HCT116 (cell line): ENCODE measurements around the gene CDH4. TPM values are rescaled to one million over a fixed set of nuclear protein-coding genes. Genes with fewer than 3 reads are reported as not detected.

Experiments used
- ATAC-seq: fragments of 200-7000 bp; cut with Tn5 transposase; 2 replicates; pipeline ENCODE4 v1.9.1; 2020; ENCODE audit warnings: mild to moderate bottlenecking, moderate library complexity
- BruUV-seq: library from RNA; stranded (reverse); fragments of 400-500 nt; replicated peaks from 2 replicates; lab custom pipeline; 2021; lab: Mats Ljungman, UMichigan
- CTCF ChIA-PET: fragments of 300-600 bp; sonication (Branson Sonifier 250); formaldehyde crosslinking; loops from one replicate; lab custom pipeline; 2021; ENCODE audit warnings: antibody characterized with exemption; lab: Charles Lee
- POLR2A ChIA-PET: fragments of 300-600, 350-600 bp; sonication (Branson Sonifier 250); formaldehyde crosslinking; loops from one replicate; lab custom pipeline; 2021; ENCODE audit warnings: antibody characterized with exemption; lab: Charles Lee
- RAD21 ChIA-PET, 2 experiments: fragments of 300-600 bp; sonication (Branson Sonifier 250); formaldehyde crosslinking; loops; one replicate each; lab custom pipeline; 2023; ENCODE audit warnings: low total read pairs in 2 of 2; ENCODE audit not compliant: uncharacterized antibody in 2 of 2, unreplicated experiment in 2 of 2, low non-redundant PET in 1 of 2; lab: Charles Lee
- DNase-seq: peaks from one replicate; pipeline ENCODE4 v3.0.0-alpha.2; 2010; ENCODE audit warnings: low read depth, low spot score
- H2AFZ ChIP-seq: fragments of 200-600 bp; shearing (Covaris generic), sonication (generic); 2 replicates; pipeline ENCODE4 v1.6.1; 2017; ENCODE audit warnings: low read depth, mixed run types, mixed read lengths, antibody characterized with exemption, low read length; ENCODE audit not compliant: poor library complexity, severe bottlenecking
- H3K27ac ChIP-seq: 2 replicates; pipeline ENCODE4 v1.5.1; 2012; ENCODE audit warnings: low read depth, low read length
- H3K27me3 ChIP-seq: fragments of 200-600 bp; sonication (generic); 2 replicates; pipeline ENCODE4 v1.6.1; 2016; ENCODE audit warnings: mixed run types, low read length, mixed read lengths; ENCODE audit not compliant: insufficient read depth
- H3K36me3 ChIP-seq, 2 experiments: fragments of 200-500 bp in 1 of 2; fragments of 200-600 bp in 1 of 2; sonication (Bioruptor generic) in 1 of 2; sonication (generic) in 1 of 2; 2 replicates each; pipeline versions ENCODE4 v1.5.1 to v1.6.1; 2014 to 2016; ENCODE audit warnings: low read length in 2 of 2, inconsistent platforms in 1 of 2, mixed read lengths in 1 of 2, mixed run types in 1 of 2; ENCODE audit not compliant: insufficient read depth in 2 of 2, control insufficient read depth in 1 of 2
- H3K4me1 ChIP-seq, 2 experiments: fragments of 200-600 bp in 1 of 2; sonication (generic) in 1 of 2; 2 replicates each; pipeline versions ENCODE4 v1.5.1 to v1.6.1; 2012 to 2017; ENCODE audit warnings: low read length in 2 of 2, inconsistent platforms in 1 of 2, mild to moderate bottlenecking in 1 of 2, mixed read lengths in 1 of 2, mixed run types in 1 of 2, moderate library complexity in 1 of 2; ENCODE audit not compliant: insufficient read depth in 2 of 2, control insufficient read depth in 1 of 2
- H3K4me2 ChIP-seq: fragments of 200-600 bp; sonication (generic); 2 replicates; pipeline ENCODE4 v1.6.1; 2017; ENCODE audit warnings: mixed run types, low read length, mixed read lengths
- H3K4me3 ChIP-seq, 2 experiments: fragments of 200-600 bp in 1 of 2; sonication (generic) in 1 of 2; replicated peaks in 1 of 2; 2 replicates each; pipeline ENCODE4 v1.5.1; 2011 to 2016; ENCODE audit warnings: low read length in 2 of 2, control low read depth in 1 of 2, low read depth in 1 of 2, mild to moderate bottlenecking in 1 of 2, mixed read lengths in 1 of 2, mixed run types in 1 of 2
- H3K79me2 ChIP-seq: fragments of 200-600 bp; sonication (generic); 2 replicates; pipeline ENCODE4 v1.6.1; 2017; ENCODE audit warnings: mild to moderate bottlenecking, mixed run types, low read length, moderate library complexity, mixed read lengths; ENCODE audit not compliant: insufficient read depth
- H3K9ac ChIP-seq: fragments of 200-600 bp; sonication (generic); 2 replicates; pipeline ENCODE4 v1.6.1; 2016; ENCODE audit warnings: low read length, mixed read lengths
- H3K9me2 ChIP-seq: fragments of 200-600 bp; sonication (generic), shearing (Covaris generic); 2 replicates; pipeline ENCODE4 v1.6.1; 2017; ENCODE audit warnings: mixed run types, mild to moderate bottlenecking, moderate library complexity; ENCODE audit not compliant: insufficient read depth
- H3K9me3 ChIP-seq, 2 experiments: fragments of 200-500 bp in 1 of 2; fragments of 200-600 bp in 1 of 2; sonication (Bioruptor generic) in 1 of 2; sonication (generic) in 1 of 2; 2 replicates each; pipeline ENCODE4 v1.6.1; 2014 to 2017; ENCODE audit warnings: low read length in 2 of 2, mixed read lengths in 2 of 2, inconsistent platforms in 1 of 2, low read depth in 1 of 2, mild to moderate bottlenecking in 1 of 2, mixed run types in 1 of 2, moderate library complexity in 1 of 2; ENCODE audit not compliant: control insufficient read depth in 1 of 2, insufficient read depth in 1 of 2
- H4K20me1 ChIP-seq: fragments of 200-600 bp; sonication (generic), shearing (Covaris generic); 2 replicates; pipeline ENCODE4 v1.6.1; 2017; ENCODE audit warnings: mixed run types, mild to moderate bottlenecking, moderate library complexity; ENCODE audit not compliant: insufficient read depth
- ATF3 ChIP-seq: IDR thresholded peaks from 2 replicates; pipeline ENCODE4 v1.6.1; 2012
- CBX3 ChIP-seq: IDR thresholded peaks from 2 replicates; pipeline ENCODE4 v1.6.1; 2012; ENCODE audit warnings: low read depth
- CEBPB ChIP-seq: IDR thresholded peaks from 2 replicates; pipeline ENCODE4 v1.6.1; 2012; ENCODE audit warnings: low read depth
- EGR1 ChIP-seq: IDR thresholded peaks from 2 replicates; pipeline ENCODE4 v1.6.1; 2012; ENCODE audit warnings: low read depth
- ELF1 ChIP-seq: IDR thresholded peaks from 2 replicates; pipeline ENCODE4 v1.6.1; 2012; ENCODE audit warnings: low read depth, borderline replicate concordance
- EZH2 ChIP-seq: fragments of 200-600 bp; sonication (generic); IDR thresholded peaks from 2 replicates; pipeline ENCODE4 v1.6.1; 2017; ENCODE audit warnings: antibody characterized with exemption, mixed run types
- FOSL1 ChIP-seq: IDR thresholded peaks from 2 replicates; pipeline ENCODE4 v1.6.1; 2012; ENCODE audit warnings: low read depth
- JUND ChIP-seq: IDR thresholded peaks from 2 replicates; pipeline ENCODE4 v1.6.1; 2012
- POLR2A ChIP-seq: IDR thresholded peaks from 2 replicates; pipeline ENCODE4 v1.7.0; 2011; ENCODE audit warnings: borderline replicate concordance; ENCODE audit not compliant: insufficient read depth, insufficient read length; ENCODE audit errors: extremely low read depth
- POLR2AphosphoS5 ChIP-seq: IDR thresholded peaks from 2 replicates; pipeline ENCODE4 v1.6.1; 2011; ENCODE audit warnings: mild to moderate bottlenecking, low read depth, low read length, moderate library complexity
- RAD21 ChIP-seq: IDR thresholded peaks from 2 replicates; pipeline ENCODE4 v1.6.1; 2012; ENCODE audit warnings: low read depth, mild to moderate bottlenecking
- REST ChIP-seq: IDR thresholded peaks from 2 replicates; pipeline ENCODE4 v1.6.1; 2012; ENCODE audit warnings: low read depth
- SIN3A ChIP-seq: IDR thresholded peaks from 2 replicates; pipeline ENCODE4 v1.6.1; 2012; ENCODE audit warnings: low read depth
- SP1 ChIP-seq: IDR thresholded peaks from 2 replicates; pipeline ENCODE4 v1.6.1; 2012; ENCODE audit warnings: low read depth
- SRF ChIP-seq: IDR thresholded peaks from 2 replicates; pipeline ENCODE4 v1.6.1; 2012; ENCODE audit warnings: low read depth
- TCF7L2 ChIP-seq: IDR thresholded peaks from 2 replicates; pipeline ENCODE4 v1.7.0; 2011; ENCODE audit warnings: borderline replicate concordance, inconsistent platforms; ENCODE audit not compliant: insufficient read depth, insufficient read length; ENCODE audit errors: extremely low read depth
- YY1 ChIP-seq: IDR thresholded peaks from 2 replicates; pipeline ENCODE4 v1.6.1; 2011; ENCODE audit warnings: low read length, low read depth, moderate library complexity, mild to moderate bottlenecking; ENCODE audit not compliant: insufficient replicate concordance; ENCODE audit errors: extremely low read depth
- ZBTB33 ChIP-seq: IDR thresholded peaks from 2 replicates; pipeline ENCODE4 v1.6.1; 2011; ENCODE audit warnings: mild to moderate bottlenecking, low read length, moderate library complexity; ENCODE audit not compliant: insufficient replicate concordance; ENCODE audit errors: extremely low read depth
- ZFX ChIP-seq: fragments of 450-650 bp; IDR thresholded peaks from 2 replicates; pipeline ENCODE4 v1.6.1; 2017
- ZNF274 ChIP-seq: fragments of 200-500 bp; sonication (Bioruptor generic); IDR thresholded peaks from 2 replicates; pipeline ENCODE4 v1.6.1; 2014; ENCODE audit warnings: mild to moderate bottlenecking, low read depth, low read length, inconsistent platforms
- intact Hi-C: fragments of 100-400 bp; cut with micrococcal nuclease; formaldehyde crosslinking; loops from 2 replicates; pipeline ENCODE4 v1.10.0; 2022
- total RNA-seq: library from RNA; stranded (reverse); gene quantifications from one replicate; pipeline ENCODE4 v1.2.1, GENCODE V29; 2021; ENCODE audit not compliant: unreplicated experiment

Gene CDH4
- total RNA-seq, 1 experiment from 2014 or later = not detected

- no peak for TF ChIP-seq SP1
- no peak for TF ChIP-seq ZFX
- TF ChIP-seq CBX3 = no peak
- no peak for TF ChIP-seq RAD21
Measured at GRCh38 chr20:61814726-61815125, 562.7 kb downstream of the CDH4 start (continued).

GRCh38 chr20:61815176-61815575 lies 563.1 kb downstream of the CDH4 start:
- POLR2A ChIA-PET = no interaction called here

More at GRCh38 chr20:61815176-61815575, 563.1 kb downstream of the CDH4 start:
- Histone ChIP-seq H3K27me3 (peaks cover 24% of the 10 kb centered on the region), H4K20me1 (no peaks in the 10 kb centered on the region), H3K9me3 (no peaks in the 10 kb centered on the region), H2AFZ (no peak overlapping the region), H3K4me2 (no peak overlapping the region), H3K36me3 (no peaks in the 10 kb centered on the region), H3K9me2 (no peaks in the 10 kb centered on the region), H3K4me1 (no peaks in the 10 kb centered on the region), H3K9ac (no peak overlapping the region), H3K27ac (no peak overlapping the region), H3K4me3 (no peak overlapping the region), H3K79me2 (no peaks in the 10 kb centered on the region)
- no peak for TF ChIP-seq ATF3
- TF ChIP-seq POLR2A = no peak
- TF ChIP-seq JUND = no peak
- TF ChIP-seq SIN3A = no peak
- no peak for TF ChIP-seq REST
- TF ChIP-seq ZNF274 = no peak
- no peak for TF ChIP-seq CEBPB
- no peak for TF ChIP-seq TCF7L2
- TF ChIP-seq RAD21 = no peak
- no peak for TF ChIP-seq ELF1
- TF ChIP-seq FOSL1 = no peak
- TF ChIP-seq EZH2 = no peak
- TF ChIP-seq EGR1 = no peak
- TF ChIP-seq POLR2AphosphoS5 = no peak
- no peak for TF ChIP-seq YY1
- TF ChIP-seq ZFX = no peak
- TF ChIP-seq SRF = no peak
- no peak for TF ChIP-seq ZBTB33
- TF ChIP-seq SP1 = no peak
- no peak for TF ChIP-seq CBX3
- no peak for DNase-seq
- CTCF ChIA-PET = no interaction called here
- no peak for ATAC-seq
- intact Hi-C loops = no loop called here
- RAD21 ChIA-PET = no interaction called here
- no TSS peak for BruUV-seq
